GM10266 (cell line): ENCODE measurements around the gene UCK1.
"Not testable (repeated sequence)": the region's sequence is repeated elsewhere in the genome, so short reads cannot be mapped to it uniquely, and the experiment has no call there.

Experiments
- DNase-seq: peaks from one replicate; pipeline ENCODE4 v3.0.0; 2012; ENCODE audit errors: extremely low spot score
- TF ChIP-seq, protein P1 (sequence below): IDR thresholded peaks from 2 replicates; pipeline ENCODE4 v1.5.1; 2012; ENCODE audit warnings: mild to moderate bottlenecking, low read depth; ENCODE audit not compliant: control insufficient read depth, insufficient read depth; ENCODE audit errors: missing control alignments

The UCK1 gene

DNA sequence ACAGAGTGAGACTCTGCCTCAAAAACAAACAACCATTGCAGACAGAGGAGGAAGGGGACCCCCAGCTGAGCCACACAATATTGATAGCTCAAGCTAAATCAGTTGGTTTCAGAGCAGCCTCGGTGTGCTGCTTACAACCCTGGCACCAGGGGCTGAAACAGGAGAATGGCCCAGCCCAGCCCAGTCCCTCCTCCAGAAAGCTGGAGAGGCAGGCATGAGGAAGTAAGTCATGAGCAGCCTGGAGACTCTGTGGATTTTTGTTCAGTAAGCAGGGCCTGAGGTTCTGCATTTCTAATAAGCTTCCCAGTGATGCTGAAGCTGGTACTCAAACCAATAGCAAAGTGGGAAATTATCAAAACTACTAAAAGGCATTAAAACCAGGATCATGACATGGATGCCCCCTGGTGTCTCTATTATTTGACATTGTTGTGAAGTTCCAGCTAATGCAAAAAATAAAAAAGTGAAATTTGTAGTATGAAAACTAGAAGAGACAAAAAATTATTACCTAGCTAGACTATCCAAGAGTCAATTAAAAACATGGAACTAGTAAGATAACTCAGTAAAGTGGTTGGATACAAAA is 28.4 kb upstream of the UCK1 start:
- no peak for DNase-seq
- TF ChIP-seq, protein P1, sequence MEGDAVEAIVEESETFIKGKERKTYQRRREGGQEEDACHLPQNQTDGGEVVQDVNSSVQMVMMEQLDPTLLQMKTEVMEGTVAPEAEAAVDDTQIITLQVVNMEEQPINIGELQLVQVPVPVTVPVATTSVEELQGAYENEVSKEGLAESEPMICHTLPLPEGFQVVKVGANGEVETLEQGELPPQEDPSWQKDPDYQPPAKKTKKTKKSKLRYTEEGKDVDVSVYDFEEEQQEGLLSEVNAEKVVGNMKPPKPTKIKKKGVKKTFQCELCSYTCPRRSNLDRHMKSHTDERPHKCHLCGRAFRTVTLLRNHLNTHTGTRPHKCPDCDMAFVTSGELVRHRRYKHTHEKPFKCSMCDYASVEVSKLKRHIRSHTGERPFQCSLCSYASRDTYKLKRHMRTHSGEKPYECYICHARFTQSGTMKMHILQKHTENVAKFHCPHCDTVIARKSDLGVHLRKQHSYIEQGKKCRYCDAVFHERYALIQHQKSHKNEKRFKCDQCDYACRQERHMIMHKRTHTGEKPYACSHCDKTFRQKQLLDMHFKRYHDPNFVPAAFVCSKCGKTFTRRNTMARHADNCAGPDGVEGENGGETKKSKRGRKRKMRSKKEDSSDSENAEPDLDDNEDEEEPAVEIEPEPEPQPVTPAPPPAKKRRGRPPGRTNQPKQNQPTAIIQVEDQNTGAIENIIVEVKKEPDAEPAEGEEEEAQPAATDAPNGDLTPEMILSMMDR: no peak

DNA sequence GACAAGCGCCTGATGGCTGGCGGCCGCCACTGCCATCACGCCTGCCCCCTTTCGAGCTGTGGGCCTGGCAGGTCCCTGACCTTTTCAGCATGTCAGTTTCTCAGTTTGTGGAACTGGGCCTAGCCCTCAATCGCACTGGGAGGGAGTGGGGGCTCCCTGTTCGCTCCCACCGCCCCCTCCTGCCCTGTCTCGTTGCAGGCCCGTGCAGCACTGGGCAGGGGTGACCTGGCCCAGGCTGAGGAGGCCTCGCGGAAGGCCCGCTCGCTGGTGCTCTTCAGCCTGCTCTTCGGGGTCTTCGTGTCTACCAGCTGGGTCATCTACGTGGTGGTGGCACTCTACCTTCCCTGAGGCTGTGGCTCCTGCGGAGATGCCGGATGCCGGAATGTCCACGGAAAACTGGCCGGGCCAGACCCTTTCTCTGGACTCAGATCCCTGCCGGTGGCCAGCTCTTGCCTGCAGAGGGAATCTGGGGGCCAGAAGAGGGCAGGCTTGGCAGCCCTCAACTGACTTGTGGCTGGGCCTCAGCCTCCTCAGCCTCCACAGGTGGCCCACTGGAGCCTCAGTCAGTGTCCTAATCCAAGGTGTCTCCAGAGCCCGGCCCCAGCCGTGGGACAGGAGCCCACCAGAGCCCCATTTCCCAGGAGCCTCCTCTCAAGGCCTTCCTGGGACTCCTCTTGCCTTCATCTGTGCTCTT is 26.9 kb upstream of the UCK1 start:
- TF ChIP-seq, protein P1: no peak
- DNase-seq: no peak

DNA sequence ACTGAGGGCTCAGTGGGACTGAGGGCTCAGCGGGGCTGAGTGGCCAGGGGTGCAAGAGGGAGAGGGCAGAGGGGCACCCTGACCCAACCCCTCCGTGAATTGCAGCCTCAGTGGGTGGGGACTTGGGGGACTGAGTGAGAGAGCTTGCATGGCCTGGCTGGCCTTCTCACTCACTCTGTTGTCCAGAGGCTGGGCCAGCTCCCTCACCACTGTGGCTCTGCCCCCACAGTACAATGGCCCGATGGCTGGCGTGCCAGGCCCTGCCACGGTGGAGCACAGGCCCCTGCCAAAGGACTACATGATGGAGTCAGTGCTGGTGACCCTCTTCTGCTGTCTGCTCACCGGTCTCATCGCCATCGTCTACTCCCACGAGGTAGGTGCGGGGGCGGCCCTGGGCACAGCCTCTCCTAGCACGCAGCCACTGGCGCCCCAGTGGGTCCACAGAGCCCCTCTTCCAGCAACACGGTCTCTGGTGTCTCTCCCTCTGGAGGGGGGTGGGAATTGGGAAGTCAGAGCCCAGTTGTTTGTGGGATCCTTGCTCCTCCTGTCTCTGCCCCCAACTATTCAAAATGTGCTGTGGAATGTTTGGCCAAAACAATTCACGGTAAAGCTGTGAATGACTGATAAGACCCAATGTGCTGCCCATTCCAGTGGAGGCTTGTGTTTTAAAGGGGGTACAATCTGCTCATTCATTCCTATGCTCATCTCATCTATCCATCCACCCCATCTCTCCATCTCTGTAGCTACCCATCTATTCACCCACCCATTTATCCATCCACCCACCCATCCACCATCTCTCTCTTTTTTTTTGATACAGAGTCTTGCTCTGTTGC is 25.0 kb upstream of the UCK1 start:
- no peak for DNase-seq
- TF ChIP-seq, protein P1: no peak

DNA sequence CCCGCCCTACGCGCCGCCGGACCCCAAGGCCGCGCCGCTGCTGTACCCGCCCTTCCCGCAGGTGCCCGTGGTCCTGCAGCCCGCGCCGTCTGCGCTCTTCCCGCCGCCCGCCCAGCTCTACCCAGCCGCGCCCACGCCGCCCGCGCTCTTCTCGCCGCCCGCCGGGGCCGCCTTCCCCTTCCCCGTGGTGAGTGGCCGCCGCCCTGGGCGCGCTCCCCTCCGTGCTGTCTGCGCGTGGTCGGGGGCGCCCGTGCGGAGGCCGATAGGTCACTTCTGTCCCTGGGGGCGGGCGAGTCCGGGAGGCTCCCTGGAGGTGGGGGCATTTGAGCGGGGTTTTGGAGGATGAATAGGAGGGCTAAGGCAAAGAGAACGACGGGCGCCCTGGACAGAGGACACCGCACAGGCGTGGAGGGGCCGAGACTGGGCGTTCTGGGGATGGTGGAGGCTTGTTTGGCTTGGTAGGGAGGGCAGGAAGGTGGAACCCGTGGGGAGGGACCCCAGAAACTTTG is 23.8 kb upstream of the UCK1 start:
- TF ChIP-seq, protein P1: no peak
- DNase-seq: no peak

DNA sequence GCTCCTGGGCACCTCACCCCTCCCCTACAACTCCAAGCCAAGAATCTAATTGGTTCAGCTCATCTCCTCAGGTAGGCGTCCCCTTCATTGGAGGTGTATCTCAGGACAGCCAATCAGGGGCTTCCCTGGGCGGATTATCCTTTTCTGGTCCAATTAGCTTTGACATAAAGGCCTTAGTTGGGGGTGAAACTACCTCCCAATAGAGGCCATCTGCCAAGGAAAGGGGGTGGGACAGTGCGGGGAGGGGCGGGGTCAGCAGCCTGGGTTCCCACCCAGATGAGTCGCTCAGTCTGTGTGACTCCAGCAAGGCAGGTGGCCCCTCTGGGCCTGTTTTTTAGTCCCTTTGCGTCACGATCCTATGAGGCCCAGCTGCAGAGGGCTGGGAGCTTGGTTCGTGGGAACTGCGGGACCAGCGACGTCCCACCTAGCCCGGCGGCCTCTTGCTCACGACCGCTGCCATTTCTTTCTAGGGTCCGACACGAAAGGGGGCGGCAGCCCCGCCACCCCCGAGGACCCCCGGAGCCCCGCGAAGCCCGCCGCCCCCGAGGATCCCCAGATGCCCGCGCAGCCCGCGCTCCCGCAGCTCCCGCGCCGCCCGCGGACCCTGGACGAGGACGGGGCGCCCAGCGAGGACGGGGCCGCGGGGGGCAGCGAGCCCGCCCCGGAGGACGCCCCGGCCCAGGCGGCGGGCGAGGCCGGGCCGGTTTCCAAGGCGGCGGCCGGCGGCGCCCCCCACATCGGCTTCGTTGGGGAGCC is 23.2 kb upstream of the UCK1 start:
- no peak for DNase-seq
- TF ChIP-seq, protein P1: no peak

DNA sequence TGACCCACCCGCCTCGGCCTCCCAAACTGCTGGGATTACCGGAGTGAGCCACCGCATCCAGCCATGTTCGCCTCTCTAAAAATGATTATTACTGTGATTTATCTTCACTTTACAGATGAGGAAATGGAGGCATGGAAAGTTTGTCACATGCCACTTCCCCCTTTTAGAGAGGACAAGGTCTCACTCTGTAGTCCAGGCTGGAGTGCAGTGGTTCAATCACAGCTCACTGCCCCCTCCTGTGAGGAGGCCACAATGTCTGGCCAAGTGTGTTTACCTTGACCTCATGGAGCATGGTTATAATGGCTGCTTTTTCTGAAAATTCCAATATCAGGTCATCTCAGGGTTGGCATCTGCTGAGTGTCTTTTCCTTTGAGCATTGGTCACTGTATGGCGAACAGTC is 21.0 kb upstream of the UCK1 start:
- TF ChIP-seq, protein P1: no peak

DNA sequence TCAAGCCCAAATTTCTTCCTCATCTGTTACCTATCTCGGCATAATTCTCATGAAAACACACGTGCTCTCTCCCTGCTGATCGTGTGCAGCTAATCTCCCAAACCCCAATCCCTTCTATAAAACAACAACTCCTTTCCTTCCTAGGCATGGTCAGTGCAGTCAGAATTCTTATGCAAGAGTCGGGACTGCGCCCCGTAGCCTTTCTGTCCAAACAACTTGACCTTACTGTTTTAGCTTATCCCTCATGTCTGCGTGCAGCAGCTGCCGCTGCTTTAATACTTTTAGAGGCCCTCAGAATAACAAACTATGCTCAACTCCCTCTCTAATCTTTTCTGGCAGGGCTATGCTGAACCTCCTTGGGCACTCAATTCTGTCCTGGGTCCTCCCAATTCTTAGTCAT is 19.4 kb upstream of the UCK1 start:
- not testable (repeated sequence) for DNase-seq

More for the DNA sequence above, 21.0 kb upstream of the UCK1 start:
- DNase-seq: no peak

DNA sequence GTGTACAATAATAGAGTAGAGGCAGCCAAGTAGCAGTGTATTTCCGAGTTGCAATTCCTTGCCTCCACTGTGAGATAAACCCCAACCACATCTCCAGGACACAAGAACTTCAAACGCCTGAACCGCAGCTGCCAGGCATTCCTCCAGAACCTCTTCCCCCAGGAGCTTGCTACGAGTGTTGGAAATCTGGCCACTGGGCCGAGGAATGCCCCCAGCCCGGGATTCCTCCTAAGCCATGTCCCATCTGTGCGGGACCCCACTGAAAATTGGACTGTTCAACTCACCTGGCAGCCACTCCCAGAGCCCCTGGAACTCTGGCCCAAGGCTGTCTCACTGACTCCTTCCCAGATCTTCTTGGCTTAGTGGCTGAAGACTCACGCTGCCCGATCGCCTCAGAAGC is 18.1 kb upstream of the UCK1 start:
- not testable (repeated sequence) for DNase-seq
